WERI-Rb-1 (cell line): Measurements from ENCODE around the gene TBX10.
A peak's percentile ranks its signal among the peaks of the same experiment; 100 is the strongest.

Experiments used
- DNase-seq: peaks from one replicate; pipeline ENCODE4 v3.0.0-alpha.2; 2020
- H3K27ac ChIP-seq: fragments of 250-450 bp; sonication (Bioruptor Pico); 2 replicates; pipeline ENCODE4 v1.5.1; 2020; ENCODE audit warnings: mild to moderate bottlenecking, moderate library complexity
- H3K27me3 ChIP-seq: fragments of 250-450 bp; sonication (Bioruptor Pico); 2 replicates; pipeline ENCODE4 v1.5.1; 2021; ENCODE audit warnings: mild to moderate bottlenecking, low read depth, moderate library complexity; ENCODE audit not compliant: insufficient read depth, severe bottlenecking
- H3K36me3 ChIP-seq: fragments of 250-450 bp; sonication (Bioruptor Pico); 2 replicates; pipeline ENCODE4 v1.5.1; 2020; ENCODE audit warnings: mild to moderate bottlenecking, moderate library complexity
- H3K4me3 ChIP-seq: 2 replicates; pipeline ENCODE4 v1.5.1; 2011; ENCODE audit warnings: low read depth, mild to moderate bottlenecking, control low read depth, low read length
- H3K9me3 ChIP-seq: fragments of 250-450 bp; sonication (Bioruptor Pico); 2 replicates; pipeline ENCODE4 v1.5.1; 2021; ENCODE audit warnings: mild to moderate bottlenecking, moderate library complexity; ENCODE audit not compliant: severe bottlenecking
- CTCF ChIP-seq: IDR thresholded peaks from 2 replicates; pipeline ENCODE4 v1.5.1; 2011; ENCODE audit warnings: low read depth, mild to moderate bottlenecking, control low read depth, inconsistent platforms, low read length

TBX10 gene

GRCh38 chr11:67647471-67647870 is 7.9 kb upstream of the TBX10 start:
- Histone ChIP-seq H3K27me3 (no peaks in the 10 kb centered on the region), H3K4me3 (no peak overlapping the region), H3K36me3 (no peaks in the 10 kb centered on the region), H3K9me3 (peaks cover 3% of the 10 kb centered on the region), H3K27ac (no peak overlapping the region)
- no peak for TF ChIP-seq CTCF
- no peak for DNase-seq

GRCh38 chr11:67646535-67647336 is 7.2 kb upstream of the TBX10 start:
- no peak for TF ChIP-seq CTCF
- H3K9me3 ChIP-seq: peaks cover 3% of the 10 kb centered on the region
- no peaks in the 10 kb centered on the region for H3K27me3 ChIP-seq
- no peak for DNase-seq
- H3K36me3 ChIP-seq: no peaks in the 10 kb centered on the region
- no peak overlapping the region for H3K27ac ChIP-seq
- no peak overlapping the region for H3K4me3 ChIP-seq

- no peaks in the 10 kb centered on the region for H3K27me3 ChIP-seq
- H3K27ac ChIP-seq: no peak overlapping the region
- no peaks in the 10 kb centered on the region for H3K36me3 ChIP-seq
- H3K9me3 ChIP-seq: peaks cover 3% of the 10 kb centered on the region
- H3K4me3 ChIP-seq: no peak overlapping the region
- peak; percentile 47 for TF ChIP-seq CTCF
- peak; percentile 37 for DNase-seq
Observed at GRCh38 chr11:67645521-67646461, 6.2 kb upstream of the TBX10 start.

GRCh38 chr11:67644472-67645418 is 5.2 kb upstream of the TBX10 start:
- TF ChIP-seq CTCF: no peak
- no peak for DNase-seq

GRCh38 chr11:67644042-67644441 is 4.5 kb upstream of the TBX10 start:
- DNase-seq: peak; percentile 38
- peak; percentile 64 for TF ChIP-seq CTCF
- Histone ChIP-seq H3K36me3 (no peaks in the 10 kb centered on the region), H3K9me3 (peaks cover 3% of the 10 kb centered on the region), H3K27me3 (no peaks in the 10 kb centered on the region), H3K27ac (no peak overlapping the region), H3K4me3 (no peak overlapping the region)

More at GRCh38 chr11:67644472-67645418, 5.2 kb upstream of the TBX10 start:
- Histone ChIP-seq H3K4me3 (no peak overlapping the region), H3K9me3 (peaks cover 3% of the 10 kb centered on the region), H3K27ac (no peak overlapping the region), H3K36me3 (no peaks in the 10 kb centered on the region), H3K27me3 (no peaks in the 10 kb centered on the region)
